ENCODE data around the gene PRDX6. TPM values are rescaled to one million over a fixed set of nuclear protein-coding genes. Genes with fewer than 3 reads are reported as not detected.
"Not testable (repeated sequence)": the region's sequence is repeated elsewhere in the genome, so short reads cannot be mapped to it uniquely, and the experiment has no call there.

Gene PRDX6
- total and polyA plus RNA-seq, 8 donors, result 236 to 279 (median 258) TPM

DNA sequence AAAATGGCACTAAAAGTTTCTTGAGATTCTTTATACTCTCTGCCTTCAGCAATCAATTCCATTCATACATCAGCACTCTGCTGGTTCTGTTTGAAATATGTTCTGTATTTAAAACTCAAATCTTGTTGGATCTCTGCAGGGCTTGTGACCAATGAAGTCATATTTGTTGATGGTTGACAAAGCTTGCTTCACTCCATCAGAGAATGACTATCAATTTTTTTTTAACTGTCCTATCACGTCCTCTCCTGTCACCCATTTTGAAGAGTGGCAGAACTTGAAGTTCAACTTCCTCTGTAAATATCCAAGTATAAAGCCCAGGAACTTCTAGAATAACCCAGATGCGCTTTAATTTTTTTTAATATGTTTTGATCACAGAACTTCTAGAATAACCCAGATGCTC lies 10.9 kb downstream of the PRDX6 start:
- H3K27me3 ChIP-seq, result no peaks in the 10 kb centered on the region
- intact Hi-C loops (cut with DNase I), result no loop called here
- no peaks in the 10 kb centered on the region for H3K9me3 ChIP-seq
- no peaks in the 10 kb centered on the region for H3K4me1 ChIP-seq
- H3K4me3 ChIP-seq, result no peak overlapping the region
- peaks cover 0 to 76% of the 10 kb centered on the region in 2 donors for H3K36me3 ChIP-seq
- ATAC-seq (no peak), DNase-seq (no peak)
- H3K27ac ChIP-seq, result no peak overlapping the region
- TF ChIP-seq, protein P1, sequence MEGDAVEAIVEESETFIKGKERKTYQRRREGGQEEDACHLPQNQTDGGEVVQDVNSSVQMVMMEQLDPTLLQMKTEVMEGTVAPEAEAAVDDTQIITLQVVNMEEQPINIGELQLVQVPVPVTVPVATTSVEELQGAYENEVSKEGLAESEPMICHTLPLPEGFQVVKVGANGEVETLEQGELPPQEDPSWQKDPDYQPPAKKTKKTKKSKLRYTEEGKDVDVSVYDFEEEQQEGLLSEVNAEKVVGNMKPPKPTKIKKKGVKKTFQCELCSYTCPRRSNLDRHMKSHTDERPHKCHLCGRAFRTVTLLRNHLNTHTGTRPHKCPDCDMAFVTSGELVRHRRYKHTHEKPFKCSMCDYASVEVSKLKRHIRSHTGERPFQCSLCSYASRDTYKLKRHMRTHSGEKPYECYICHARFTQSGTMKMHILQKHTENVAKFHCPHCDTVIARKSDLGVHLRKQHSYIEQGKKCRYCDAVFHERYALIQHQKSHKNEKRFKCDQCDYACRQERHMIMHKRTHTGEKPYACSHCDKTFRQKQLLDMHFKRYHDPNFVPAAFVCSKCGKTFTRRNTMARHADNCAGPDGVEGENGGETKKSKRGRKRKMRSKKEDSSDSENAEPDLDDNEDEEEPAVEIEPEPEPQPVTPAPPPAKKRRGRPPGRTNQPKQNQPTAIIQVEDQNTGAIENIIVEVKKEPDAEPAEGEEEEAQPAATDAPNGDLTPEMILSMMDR (IDR thresholded peaks at IDR 0.05), result no peak

DNA sequence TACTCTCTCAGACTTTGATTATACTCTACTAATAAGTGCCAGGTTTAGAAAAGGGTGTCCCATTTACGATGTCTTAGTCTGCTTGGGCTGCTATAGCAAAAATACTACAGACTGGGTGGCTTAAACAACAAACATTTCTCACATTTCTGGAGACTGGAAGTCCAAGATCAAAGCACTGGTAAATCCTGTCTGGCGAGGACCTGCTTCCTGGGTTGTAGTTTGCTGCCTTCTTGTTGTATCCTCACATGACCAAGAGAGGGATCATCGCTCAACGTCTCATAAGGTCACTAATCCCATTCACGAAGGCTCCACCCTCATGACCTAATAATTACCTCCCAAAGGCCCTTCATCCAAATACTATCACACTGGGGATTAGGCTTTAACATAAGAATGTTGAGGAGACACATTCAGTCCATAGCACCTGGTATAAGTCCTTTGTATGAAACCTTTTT lies 12.0 kb downstream of the PRDX6 start:
- intact Hi-C loops (cut with DNase I), result no loop called here
- DNase-seq (no peak), ATAC-seq (no peak)
- TF ChIP-seq, protein P1 (IDR thresholded peaks at IDR 0.05), result no peak
- Histone ChIP-seq H3K9me3 (no peaks in the 10 kb centered on the region), H3K36me3 (peaks cover 0 to 64% of the 10 kb centered on the region in 2 donors), H3K4me3 (no peak overlapping the region), H3K4me1 (no peaks in the 10 kb centered on the region), H3K27ac (no peak overlapping the region), H3K27me3 (no peaks in the 10 kb centered on the region)

DNA sequence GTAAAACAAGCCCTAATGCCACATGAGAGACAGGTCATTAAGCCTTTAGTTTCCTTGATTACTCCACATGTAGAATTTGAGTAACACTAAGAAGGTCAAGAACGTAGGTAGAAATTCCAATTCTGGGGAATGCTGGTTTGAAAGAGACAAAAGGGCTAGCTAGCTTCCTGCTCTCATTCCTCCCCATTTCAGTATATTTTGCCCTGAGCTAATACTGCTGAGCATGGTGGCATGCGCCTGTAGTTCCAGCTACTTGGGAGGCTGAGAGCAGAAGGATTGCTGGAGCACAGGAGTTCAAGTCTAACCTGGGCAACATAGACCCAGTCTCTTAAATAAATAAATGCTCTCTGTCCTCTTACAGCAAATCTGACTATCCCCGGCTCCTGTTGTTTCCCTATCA lies 12.8 kb downstream of the PRDX6 start:
- DNase-seq, result no peak
- intact Hi-C loops (cut with DNase I), result no loop called here
- H3K9me3 ChIP-seq, result no peaks in the 10 kb centered on the region
- no peaks in the 10 kb centered on the region for H3K27me3 ChIP-seq
- no peak overlapping the region for H3K4me3 ChIP-seq
- ATAC-seq, result no peak
- H3K4me1 ChIP-seq, result no peaks in the 10 kb centered on the region
- TF ChIP-seq, protein P1 (IDR thresholded peaks at IDR 0.05), result no peak
- H3K27ac ChIP-seq, result no peak overlapping the region
- H3K36me3 ChIP-seq, result peaks cover 0 to 56% of the 10 kb centered on the region in 2 donors

DNA sequence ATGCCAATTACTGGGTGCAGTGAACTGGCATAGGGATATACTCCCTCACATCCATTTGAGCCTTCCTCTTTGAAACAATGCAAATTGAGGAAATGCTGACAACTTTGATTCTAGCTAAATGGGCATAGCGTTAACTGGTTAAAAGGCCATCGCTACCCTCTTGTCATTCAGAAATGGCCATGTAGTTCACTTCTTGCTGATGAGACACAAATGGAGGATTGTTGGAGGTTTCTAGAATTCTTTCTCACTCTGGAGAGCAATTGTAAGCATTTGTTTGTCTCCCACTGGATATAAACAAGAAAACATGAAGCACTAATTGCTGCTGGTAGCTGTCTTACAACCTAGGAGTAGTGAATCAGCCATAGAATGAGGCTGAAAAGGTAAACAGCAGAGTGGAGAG lies 14.4 kb downstream of the PRDX6 start:
- no peak overlapping the region for H3K4me3 ChIP-seq
- TF ChIP-seq, protein P1 (IDR thresholded peaks at IDR 0.05), result no peak
- H3K27ac ChIP-seq, result no peak overlapping the region
- DNase-seq (no peak), ATAC-seq (no peak)
- H3K36me3 ChIP-seq, result peaks cover 0 to 41% of the 10 kb centered on the region in 2 donors
- intact Hi-C loops (cut with DNase I), result no loop called here
- no peaks in the 10 kb centered on the region for H3K27me3 ChIP-seq
- no peaks in the 10 kb centered on the region for H3K4me1 ChIP-seq
- H3K9me3 ChIP-seq, result no peaks in the 10 kb centered on the region

DNA sequence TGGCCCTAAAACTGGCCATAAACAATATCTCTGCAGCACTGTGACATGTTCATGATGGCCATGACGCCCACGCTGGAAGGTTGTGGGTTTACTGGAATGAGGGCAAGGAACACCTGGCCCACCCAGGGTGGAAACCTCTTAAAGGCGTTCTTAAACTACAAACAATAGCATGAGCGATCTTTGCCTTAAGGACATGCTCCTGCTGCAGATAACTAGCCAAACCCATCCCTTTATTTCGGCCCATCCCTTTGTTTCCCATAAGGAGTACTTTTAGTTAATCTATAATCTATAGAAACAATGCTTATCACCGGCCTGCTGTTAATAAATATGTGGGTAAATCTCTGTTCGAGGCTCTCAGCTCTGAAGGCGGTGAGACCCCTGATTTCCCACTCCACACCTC lies 16.0 kb downstream of the PRDX6 start:
- DNase-seq; H3K4me1 ChIP-seq; H3K27ac ChIP-seq; ATAC-seq; H3K27me3 ChIP-seq; intact Hi-C loops (cut with DNase I); H3K9me3 ChIP-seq; H3K4me3 ChIP-seq: not testable (repeated sequence)
- peaks cover 0 to 24% of the 10 kb centered on the region in 2 donors for H3K36me3 ChIP-seq

DNA sequence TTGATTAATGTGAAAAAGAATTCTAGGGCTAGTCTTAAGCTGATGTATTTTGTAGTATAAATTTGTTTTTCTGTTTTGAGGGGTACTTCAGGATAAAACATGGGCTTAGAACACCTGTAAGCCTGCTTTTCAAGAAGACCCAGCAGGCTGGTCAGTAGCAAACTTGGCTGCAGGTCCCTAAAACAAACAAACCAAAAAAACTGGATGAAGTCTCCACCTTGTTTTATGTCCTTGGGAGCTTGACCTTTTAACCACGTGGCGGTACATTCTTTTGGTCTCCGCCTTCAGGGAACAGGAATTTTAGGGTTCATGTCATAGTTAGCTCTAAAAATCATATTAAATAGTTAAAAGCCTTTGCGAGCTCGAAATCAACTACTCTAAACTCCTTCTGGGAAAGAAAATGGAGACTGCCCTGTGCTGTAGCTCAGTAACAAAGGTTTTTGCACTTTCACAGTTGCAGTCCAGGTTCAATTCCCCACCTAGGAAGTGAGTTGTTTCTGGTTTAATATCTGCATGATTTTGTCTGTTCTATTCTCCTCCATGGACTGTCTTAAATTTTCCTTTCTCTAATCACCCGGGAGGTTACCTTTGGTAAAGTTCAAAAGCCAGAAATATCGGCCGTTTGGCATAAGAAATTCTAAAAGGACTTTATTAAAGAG lies 18.6 kb downstream of the PRDX6 start:
- ATAC-seq (no peak), DNase-seq (no peak)
- intact Hi-C loops (cut with DNase I), result no loop called here
- H3K36me3 ChIP-seq, result peaks cover 0 to 3% of the 10 kb centered on the region in 2 donors
- H3K27me3 ChIP-seq, result no peaks in the 10 kb centered on the region
- H3K4me3 ChIP-seq, result no peak overlapping the region
- H3K4me1 ChIP-seq, result no peaks in the 10 kb centered on the region
- TF ChIP-seq, protein P1 (IDR thresholded peaks at IDR 0.05), result no peak
- H3K27ac ChIP-seq, result no peak overlapping the region
- H3K9me3 ChIP-seq, result no peaks in the 10 kb centered on the region

Measured in left lung (tissue), 10 donors.